K562 (cell line): Measurements from ENCODE around the gene CSF3. TPM values are rescaled to one million over a fixed set of nuclear protein-coding genes. Genes with fewer than 3 reads are reported as not detected.

Experiments
- ATAC-seq: fragments of 200-7000 bp; cut with Tn5 transposase; 3 replicates; pipeline ENCODE4 v1.9.1; 2020; ENCODE audit warnings: moderate library complexity
- BruUV-seq: library from RNA; stranded (reverse); fragments of 400-500 nt; replicated peaks from 2 replicates; lab custom pipeline; 2021; lab: Mats Ljungman, UMichigan
- CTCF ChIA-PET: fragments of 300-600 bp; formaldehyde crosslinking; extraction: SDS; loops from one replicate; lab custom pipeline; 2021; ENCODE audit warnings: low intra/inter-chr PET ratio; lab: Yijun Ruan, JAX
- POLR2A ChIA-PET: fragments of 300-600, 350-650 bp; sonication (Branson Sonifier 250); formaldehyde crosslinking; extraction: SDS; loops from one replicate; lab custom pipeline; 2021; ENCODE audit warnings: antibody characterized with exemption, inconsistent platforms; lab: Yijun Ruan, JAX
- DNase-seq, 4 experiments: peaks; one replicate each; pipeline versions ENCODE4 v3.0.0 to v3.0.0-alpha.2; 2011 to 2018; ENCODE audit warnings: low spot score in 3 of 4, mixed read lengths in 3 of 4; ENCODE audit errors: extremely low read depth in 1 of 4
- FAIRE-seq: peaks from 2 replicates; lab custom pipeline; 2011; peaks lifted over from hg19 to GRCh38; lab: Jason Lieb, UNC
- H2AFZ ChIP-seq: 2 replicates; pipeline ENCODE4 v1.6.0; 2011; ENCODE audit warnings: low read depth, low read length, control low read depth, inconsistent platforms
- H3K27ac ChIP-seq: fragments of 200-600 bp; 3 replicates; pipeline ENCODE4 v1.8.0; 2011; ENCODE audit warnings: low read depth, mild to moderate bottlenecking, control low read depth, inconsistent platforms, low read length, moderate library complexity, mixed read lengths; ENCODE audit errors: extremely low read depth
- H3K27me3 ChIP-seq, 2 experiments: fragments of 300-600 bp in 1 of 2; 2 replicates in 1 of 2; 3 replicates in 1 of 2; pipeline versions ENCODE4 v1.6.0 to v1.8.0; 2011; ENCODE audit warnings: inconsistent platforms in 2 of 2, low read length in 2 of 2, mild to moderate bottlenecking in 1 of 2, mixed read lengths in 1 of 2, moderate library complexity in 1 of 2; ENCODE audit not compliant: control insufficient read depth in 2 of 2, insufficient read depth in 2 of 2
- H3K36me3 ChIP-seq: fragments of 300-600 bp; 3 replicates; pipeline ENCODE4 v1.8.0; 2011; ENCODE audit warnings: mild to moderate bottlenecking, low read length, inconsistent platforms; ENCODE audit not compliant: control insufficient read depth, insufficient read depth
- H3K4me1 ChIP-seq, 2 experiments: fragments of 200-600 bp in 1 of 2; replicated peaks in 1 of 2; 2 replicates in 1 of 2; 3 replicates in 1 of 2; pipeline versions ENCODE4 v1.5.1 to v1.8.0; 2011; ENCODE audit warnings: inconsistent platforms in 2 of 2, low read length in 2 of 2, mild to moderate bottlenecking in 1 of 2, mixed read lengths in 1 of 2, moderate library complexity in 1 of 2; ENCODE audit not compliant: control insufficient read depth in 2 of 2, insufficient read depth in 2 of 2
- H3K4me2 ChIP-seq: 2 replicates; pipeline ENCODE4 v1.6.1; 2011; ENCODE audit warnings: low read length, control low read depth, inconsistent platforms, mixed read lengths; ENCODE audit not compliant: insufficient read depth
- H3K4me3 ChIP-seq: fragments of 200-600 bp; sonication (generic), shearing (Covaris generic); 2 replicates; pipeline ENCODE4 v1.5.1; 2016; ENCODE audit warnings: control low read depth, inconsistent platforms
- H3K79me2 ChIP-seq: fragments of 200-600 bp; 3 replicates; pipeline ENCODE4 v1.8.0; 2011; ENCODE audit warnings: low read length, inconsistent platforms; ENCODE audit not compliant: control insufficient read depth, insufficient read depth
- H3K9ac ChIP-seq, 2 experiments: 2 replicates each; pipeline versions ENCODE4 v1.6.0 to v1.6.1; 2011; ENCODE audit warnings: low read depth in 2 of 2, low read length in 2 of 2, control low read depth in 1 of 2, inconsistent platforms in 1 of 2, mild to moderate bottlenecking in 1 of 2, mixed read lengths in 1 of 2; ENCODE audit not compliant: insufficient read depth in 1 of 2
- H3K9me1 ChIP-seq: one replicate; pipeline ENCODE4 v1.6.0; 2011; ENCODE audit warnings: inconsistent platforms, mild to moderate bottlenecking, low read length, moderate library complexity; ENCODE audit not compliant: control insufficient read depth, insufficient read depth
- H3K9me3 ChIP-seq: replicated peaks from 2 replicates; pipeline ENCODE4 v1.5.1; 2011; ENCODE audit warnings: low read depth, low read length, inconsistent platforms; ENCODE audit not compliant: control insufficient read depth, insufficient read depth
- H4K20me1 ChIP-seq: replicated peaks from 2 replicates; pipeline ENCODE4 v1.6.1; 2011; ENCODE audit warnings: low read length, inconsistent platforms, mixed read lengths; ENCODE audit not compliant: control insufficient read depth, insufficient read depth
- ASH1L ChIP-seq: fragments of 450-650 bp; IDR thresholded peaks from 2 replicates; pipeline ENCODE4 v1.6.1; 2018; ENCODE audit warnings: borderline replicate concordance, mild to moderate bottlenecking, low read depth; ENCODE audit not compliant: partially characterized antibody
- CEBPG ChIP-seq, 3 experiments: fragments of 200-800 bp in 1 of 3; sonication (Bioruptor generic) in 1 of 3; sonication (generic) in 1 of 3; formaldehyde crosslinking in 1 of 3; IDR thresholded peaks in 2 of 3; conservative IDR thresholded peaks in 1 of 3; 2 replicates each; pipeline versions ENCODE4 v1.6.1 to v1.8.0; 2016 to 2022; ENCODE audit warnings: missing compliant biosample characterization in 2 of 3, missing genetic modification characterization in 2 of 3, mild to moderate bottlenecking in 1 of 3, missing genetic modification reagents in 1 of 3
- HDAC2 ChIP-seq: fragments of 450-650 bp; IDR thresholded peaks from 2 replicates; pipeline ENCODE4 v1.6.1; 2016; ENCODE audit warnings: mild to moderate bottlenecking
- SMARCE1 ChIP-seq: fragments of 450-650 bp; IDR thresholded peaks from 2 replicates; pipeline ENCODE4 v1.7.1; 2016; ENCODE audit warnings: mild to moderate bottlenecking
- ZFP36 ChIP-seq: fragments of 150-350 bp; IDR thresholded peaks from 2 replicates; pipeline ENCODE4 v1.6.1; 2018; ENCODE audit warnings: low read length, low read depth; ENCODE audit not compliant: partially characterized antibody
- ZFPM2 ChIP-seq: fragments of 250-450 bp; sonication (Bioruptor Pico); IDR thresholded peaks from 2 replicates; pipeline ENCODE4 v1.5.1; 2022; ENCODE audit warnings: mild to moderate bottlenecking
- ZNF766 ChIP-seq: fragments of 200-800 bp; sonication (Bioruptor generic); conservative IDR thresholded peaks from 2 replicates; pipeline ENCODE4 v1.6.1; 2016; ENCODE audit warnings: missing genetic modification characterization, missing compliant biosample characterization
- WGBS: fragments of 100-300 bp; shearing (Covaris generic); methylation state at CpG from one replicate; pipeline ENCODE4 v1.1.6; 2016; ENCODE audit warnings: low coverage, mixed read lengths; ENCODE audit not compliant: insufficient coverage; ENCODE audit errors: missing lambda C conversion rate; 5-methylcytosine and 5-hydroxymethylcytosine counted together
- in situ Hi-C: fragments of 300-500 bp; cut with MboI; formaldehyde crosslinking; loops from 4 replicates; pipeline ENCODE4 v1.15.0; 2018; ENCODE audit warnings: inconsistent platforms, mixed read lengths
- intact Hi-C: fragments of 100-400 bp; cut with micrococcal nuclease; formaldehyde crosslinking; loops from 2 replicates; pipeline ENCODE4 v1.14.2; 2022
- polyA plus RNA-seq, 8 experiments: library from polyadenylated mRNA; depleted of rRNA in 4 of 8; stranded (reverse) in 5 of 8; unstranded in 3 of 8; fragments of >200 nt; fragmentation: Nextera tagmentation in 2 of 8; fragmentation: Illumina TruSeq in 1 of 8; extraction: Ambion mirVana in 2 of 8; extraction: Trizol in 1 of 8; gene quantifications; 2 replicates each; pipeline versions ENCODE4 v1.2.1 to v1.2.3, GENCODE V29; 2011 to 2014; ENCODE audit warnings: inconsistent platforms in 1 of 8, missing spikeins in 1 of 8
- total RNA-seq, 7 experiments: library from RNA; depleted of rRNA in 6 of 7; stranded (reverse); fragments of >200 nt in 6 of 7; fragmentation: Illumina TruSeq in 2 of 7; extraction: Trizol in 2 of 7; gene quantifications; 2 replicates each; pipeline versions ENCODE4 v1.2.1 to v1.2.3, GENCODE V29; 2011 to 2021; ENCODE audit warnings: low replicate concordance in 1 of 7
- TF ChIP-seq, protein P1 (sequence below): fragments of 150-350 bp; IDR thresholded peaks from 2 replicates; pipeline ENCODE4 v1.6.1; 2014; ENCODE audit warnings: low read depth, mild to moderate bottlenecking, low read length, borderline replicate concordance
- TF ChIP-seq, protein P2 (sequence below), 2 experiments: fragments of 250-450 bp in 1 of 2; fragments of 450-650 bp in 1 of 2; sonication (Bioruptor Pico) in 1 of 2; IDR thresholded peaks; 2 replicates each; pipeline versions ENCODE4 v1.6.1 to v1.8.0; 2016 to 2021; ENCODE audit warnings: mild to moderate bottlenecking in 2 of 2, moderate library complexity in 2 of 2, missing compliant biosample characterization in 1 of 2, missing genetic modification characterization in 1 of 2

CSF3 gene
- total and polyA plus RNA-seq, 9 of the 15 experiments (the other 6 are each of a cell fraction or from before 2014, with no cell fraction given) = 0.19 TPM; not detected in 8

DNA sequence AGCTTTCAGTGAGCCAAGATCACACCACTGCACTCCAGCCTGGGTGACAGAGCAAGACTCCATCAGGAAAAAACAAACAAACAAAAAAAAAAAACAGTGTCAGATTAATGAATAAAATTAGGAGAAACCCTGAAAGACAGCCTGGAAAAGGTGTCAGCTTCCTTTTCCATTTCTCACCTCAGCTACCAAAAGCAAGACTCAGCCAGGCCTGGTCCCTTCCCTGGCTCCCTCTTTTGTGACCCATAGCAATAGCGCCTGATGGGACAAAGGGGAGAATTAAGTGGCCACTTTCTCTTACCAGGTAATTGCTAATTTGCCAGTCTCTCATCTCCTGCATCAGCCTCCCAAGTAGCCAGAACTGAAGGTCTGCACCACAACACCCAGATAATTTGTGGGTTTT is 43.6 kb downstream of the CSF3 start:
- FAIRE-seq (no peak), DNase-seq (no peak), ATAC-seq (no peak)
- in situ Hi-C loops (no loop called here), intact Hi-C loops (no loop called here)
- WGBS = 73% methylated on average over 1 of the region's 1 CpG
- no TSS peak for BruUV-seq
- Histone ChIP-seq H3K4me1 (peaks cover 9 to 25% of the 10 kb centered on the region in 2 experiments; a peak in 4 of 5 replicates), H2AFZ (no peak overlapping the region), H3K9me1 (no peaks in the 10 kb centered on the region), H3K27ac (no peak overlapping the region), H3K9ac (no peak overlapping the region), H3K4me2 (no peak overlapping the region), H3K36me3 (no peaks in the 10 kb centered on the region), H3K27me3 (no peaks in the 10 kb centered on the region), H3K79me2 (peaks cover 15% of the 10 kb centered on the region), H3K9me3 (no peaks in the 10 kb centered on the region), H3K4me3 (no peak overlapping the region), H4K20me1 (no peaks in the 10 kb centered on the region)
- TF ChIP-seq ZFP36 (peak; percentile 50), ZFPM2 (CRISPR knock-in tag) (no peak), ZNF766 (CRISPR knock-in tag) (no peak)
- POLR2A ChIA-PET = interaction anchor here (0.5 to 1.1 kb wide), 5 partner anchors 10 to 81 kb away, joined by 3 to 5 read pairs (median 4); partner anchors contain the start of gene CASC3
- CTCF ChIA-PET = no interaction called here

DNA sequence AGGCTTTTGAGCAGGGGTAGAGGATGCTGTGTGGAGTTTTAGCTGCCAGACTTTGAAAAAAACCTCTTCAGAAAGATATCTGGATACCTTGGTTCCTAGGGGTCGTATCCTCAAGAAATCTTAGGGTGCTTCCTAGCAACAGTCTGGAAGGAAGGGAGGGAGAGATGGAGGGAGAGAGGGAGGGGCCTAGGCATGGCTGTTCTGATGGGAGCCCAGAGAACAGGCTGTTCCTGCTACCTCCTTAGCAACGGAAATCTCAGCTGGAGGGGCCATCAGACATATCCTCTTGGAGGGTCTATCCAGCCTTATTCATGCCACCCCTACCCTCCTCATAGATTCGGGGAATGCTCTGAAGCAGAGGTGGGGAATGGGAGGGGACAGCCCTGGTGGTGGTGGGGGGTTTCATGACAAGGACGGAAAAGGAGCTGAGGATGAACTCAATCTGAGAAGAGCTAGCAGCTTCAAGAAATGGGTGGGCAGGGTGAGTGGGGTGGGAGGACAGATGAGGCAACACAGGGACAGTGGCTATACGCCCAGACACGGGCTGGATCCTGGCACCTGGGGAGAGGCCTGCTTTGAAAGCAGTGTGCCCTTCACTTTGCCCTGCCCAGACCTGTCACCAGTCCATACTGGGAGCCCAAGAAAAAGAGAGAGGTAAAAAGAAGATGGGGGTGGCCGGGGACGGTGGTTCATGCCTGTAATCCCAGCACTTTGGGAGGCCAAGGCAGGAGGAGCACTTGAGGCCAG is 44.7 kb downstream of the CSF3 start:
- intact Hi-C loops (no loop called here), in situ Hi-C loops (no loop called here)
- Histone ChIP-seq H2AFZ (no peak overlapping the region), H3K79me2 (peaks cover 22% of the 10 kb centered on the region), H3K9me3 (no peaks in the 10 kb centered on the region), H3K4me2 (no peak overlapping the region), H4K20me1 (no peaks in the 10 kb centered on the region), H3K9me1 (no peaks in the 10 kb centered on the region), H3K4me3 (no peak overlapping the region), H3K9ac (no peak overlapping the region), H3K36me3 (no peaks in the 10 kb centered on the region; the same call in 2 of the 3 replicates), H3K4me1 (peaks cover 19 to 36% of the 10 kb centered on the region in 2 experiments), H3K27ac (no peak overlapping the region), H3K27me3 (no peaks in the 10 kb centered on the region)
- no TSS peak for BruUV-seq
- 35% methylated on average over 6 of the region's 8 CpGs for WGBS
- CTCF ChIA-PET = no interaction called here
- no peak for ATAC-seq
- POLR2A ChIA-PET = interaction anchor here (0.6 to 1.3 kb wide), 4 partner anchors 9 to 222 kb away, joined by 3 read pairs; no protein-coding TSS in a partner anchor
- FAIRE-seq = no peak
- DNase-seq = no peak
- TF ChIP-seq, protein P1, sequence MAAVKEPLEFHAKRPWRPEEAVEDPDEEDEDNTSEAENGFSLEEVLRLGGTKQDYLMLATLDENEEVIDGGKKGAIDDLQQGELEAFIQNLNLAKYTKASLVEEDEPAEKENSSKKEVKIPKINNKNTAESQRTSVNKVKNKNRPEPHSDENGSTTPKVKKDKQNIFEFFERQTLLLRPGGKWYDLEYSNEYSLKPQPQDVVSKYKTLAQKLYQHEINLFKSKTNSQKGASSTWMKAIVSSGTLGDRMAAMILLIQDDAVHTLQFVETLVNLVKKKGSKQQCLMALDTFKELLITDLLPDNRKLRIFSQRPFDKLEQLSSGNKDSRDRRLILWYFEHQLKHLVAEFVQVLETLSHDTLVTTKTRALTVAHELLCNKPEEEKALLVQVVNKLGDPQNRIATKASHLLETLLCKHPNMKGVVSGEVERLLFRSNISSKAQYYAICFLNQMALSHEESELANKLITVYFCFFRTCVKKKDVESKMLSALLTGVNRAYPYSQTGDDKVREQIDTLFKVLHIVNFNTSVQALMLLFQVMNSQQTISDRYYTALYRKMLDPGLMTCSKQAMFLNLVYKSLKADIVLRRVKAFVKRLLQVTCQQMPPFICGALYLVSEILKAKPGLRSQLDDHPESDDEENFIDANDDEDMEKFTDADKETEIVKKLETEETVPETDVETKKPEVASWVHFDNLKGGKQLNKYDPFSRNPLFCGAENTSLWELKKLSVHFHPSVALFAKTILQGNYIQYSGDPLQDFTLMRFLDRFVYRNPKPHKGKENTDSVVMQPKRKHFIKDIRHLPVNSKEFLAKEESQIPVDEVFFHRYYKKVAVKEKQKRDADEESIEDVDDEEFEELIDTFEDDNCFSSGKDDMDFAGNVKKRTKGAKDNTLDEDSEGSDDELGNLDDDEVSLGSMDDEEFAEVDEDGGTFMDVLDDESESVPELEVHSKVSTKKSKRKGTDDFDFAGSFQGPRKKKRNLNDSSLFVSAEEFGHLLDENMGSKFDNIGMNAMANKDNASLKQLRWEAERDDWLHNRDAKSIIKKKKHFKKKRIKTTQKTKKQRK = no peak
- TF ChIP-seq SMARCE1 (no peak), ASH1L (no peak), HDAC2 (no peak), CEBPG (CRISPR knock-in tag; IDR thresholded peaks at IDR 0.05) (no peak), CEBPG (tag; conservative IDR thresholded peaks at IDR 0.05 in 1 of 2, IDR thresholded peaks at IDR 0.05 in 1 of 2) (no peak)
- TF ChIP-seq, protein P2, sequence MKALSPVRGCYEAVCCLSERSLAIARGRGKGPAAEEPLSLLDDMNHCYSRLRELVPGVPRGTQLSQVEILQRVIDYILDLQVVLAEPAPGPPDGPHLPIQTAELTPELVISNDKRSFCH (CRISPR knock-in tag; IDR thresholded peaks at IDR 0.05) = no peak
- TF ChIP-seq, protein P2 (tag; IDR thresholded peaks at IDR 0.05) = no peak
